Neuronal stem cell (in vitro differentiated cells): ENCODE results near the gene WRAP53.

Experiments
- DNase-seq: peaks from one replicate; pipeline ENCODE4 v3.0.0-alpha.2; 2013; ENCODE audit warnings: low spot score
- H2AFZ ChIP-seq: one replicate; pipeline ENCODE4 v1.6.1; 2013; ENCODE audit warnings: mild to moderate bottlenecking, low read length, inconsistent platforms
- H2AK5ac ChIP-seq: 2 replicates; pipeline ENCODE4 v1.6.1; 2013; ENCODE audit warnings: low read depth, mild to moderate bottlenecking, inconsistent platforms, low read length, moderate library complexity, mixed read lengths
- H2BK120ac ChIP-seq: 2 replicates; pipeline ENCODE4 v1.6.1; 2013; ENCODE audit warnings: low read depth, mild to moderate bottlenecking, inconsistent platforms, low read length, moderate library complexity, mixed read lengths
- H2BK12ac ChIP-seq: one replicate; pipeline ENCODE4 v1.6.1; 2013; ENCODE audit warnings: low read length, inconsistent platforms
- H2BK15ac ChIP-seq: 2 replicates; pipeline ENCODE4 v1.6.1; 2013; ENCODE audit warnings: mild to moderate bottlenecking, low read length, inconsistent platforms, mixed read lengths
- H2BK5ac ChIP-seq: one replicate; pipeline ENCODE4 v1.6.1; 2013; ENCODE audit warnings: inconsistent platforms, mild to moderate bottlenecking, low read length, moderate library complexity
- H3K14ac ChIP-seq: one replicate; pipeline ENCODE4 v1.6.1; 2013; ENCODE audit warnings: low read length, inconsistent platforms
- H3K18ac ChIP-seq: 2 replicates; pipeline ENCODE4 v1.6.1; 2013; ENCODE audit warnings: low read length, inconsistent platforms
- H3K23ac ChIP-seq: 2 replicates; pipeline ENCODE4 v1.6.1; 2013; ENCODE audit warnings: low read depth, mild to moderate bottlenecking, mixed read lengths, low read length, inconsistent platforms; ENCODE audit not compliant: poor library complexity
- H3K27ac ChIP-seq: replicated peaks from 3 replicates; pipeline ENCODE4 v1.5.1; 2013; ENCODE audit warnings: low read length, inconsistent platforms
- H3K27me3 ChIP-seq, 3 experiments: 2 replicates each; pipeline ENCODE4 v1.6.1; 2013; ENCODE audit warnings: low read length in 3 of 3, mild to moderate bottlenecking in 2 of 3, inconsistent platforms in 1 of 3, low read depth in 1 of 3, mixed read lengths in 1 of 3, moderate library complexity in 1 of 3; ENCODE audit not compliant: control insufficient read depth in 3 of 3, insufficient read depth in 3 of 3
- H3K36me3 ChIP-seq, 2 donors: replicated peaks in 1 of 2; 2 replicates each; pipeline ENCODE4 v1.6.1; 2013; ENCODE audit warnings: low read length in 2 of 2; ENCODE audit not compliant: control insufficient read depth in 2 of 2, insufficient read depth in 2 of 2
- H3K4ac ChIP-seq: 2 replicates; pipeline ENCODE4 v1.6.1; 2013; ENCODE audit warnings: inconsistent platforms, mild to moderate bottlenecking, low read length, moderate library complexity
- H3K4me1 ChIP-seq, 2 donors: 1 replicate in 1 of 2; 2 replicates in 1 of 2; pipeline ENCODE4 v1.6.1; 2013; ENCODE audit warnings: low read length in 2 of 2, low read depth in 1 of 2; ENCODE audit not compliant: control insufficient read depth in 2 of 2, insufficient read depth in 1 of 2
- H3K4me2 ChIP-seq: one replicate; pipeline ENCODE4 v1.6.1; 2013; ENCODE audit warnings: mild to moderate bottlenecking, low read length, inconsistent platforms; ENCODE audit not compliant: insufficient read depth, poor library complexity, severe bottlenecking
- H3K4me3 ChIP-seq, 2 donors: 2 replicates each; pipeline ENCODE4 v1.5.1; 2013; ENCODE audit warnings: low read length in 2 of 2, mild to moderate bottlenecking in 2 of 2, inconsistent platforms in 1 of 2, moderate library complexity in 1 of 2
- H3K79me1 ChIP-seq: one replicate; pipeline ENCODE4 v1.6.1; 2013; ENCODE audit warnings: low read depth, mild to moderate bottlenecking, inconsistent platforms, low read length, moderate library complexity
- H3K9ac ChIP-seq: one replicate; pipeline ENCODE4 v1.6.1; 2013; ENCODE audit warnings: mild to moderate bottlenecking, low read depth, low read length, inconsistent platforms; ENCODE audit not compliant: poor library complexity
- H3K9me3 ChIP-seq, 2 donors: replicated peaks in 1 of 2; 2 replicates each; pipeline versions ENCODE3 to v1.6.1; 2013; ENCODE audit warnings: low read length in 2 of 2, mild to moderate bottlenecking in 2 of 2, inconsistent platforms in 1 of 2, low read depth in 1 of 2, mixed read lengths in 1 of 2, moderate library complexity in 1 of 2; ENCODE audit not compliant: control insufficient read depth in 2 of 2, insufficient read depth in 1 of 2
- H4K8ac ChIP-seq: one replicate; pipeline ENCODE4 v1.6.1; 2013; ENCODE audit warnings: low read depth, mild to moderate bottlenecking, inconsistent platforms, low read length, moderate library complexity
- H4K91ac ChIP-seq: one replicate; pipeline ENCODE4 v1.6.1; 2013; ENCODE audit warnings: low read length, low read depth, mild to moderate bottlenecking, inconsistent platforms; ENCODE audit not compliant: poor library complexity
- WGBS, 2 donors: extraction: QIAGEN DNeasy Blood & Tissue Kit; methylation state at CpG; one replicate each; pipeline ENCODE4 v1.1.7; 2013; ENCODE audit warnings: missing lambda C conversion rate in 2 of 2, mixed read lengths in 1 of 2; ENCODE audit not compliant: insufficient read length in 2 of 2, insufficient replicate concordance in 1 of 2; ENCODE audit errors: extremely low coverage in 2 of 2; 5-methylcytosine and 5-hydroxymethylcytosine counted together

WRAP53 gene

DNA sequence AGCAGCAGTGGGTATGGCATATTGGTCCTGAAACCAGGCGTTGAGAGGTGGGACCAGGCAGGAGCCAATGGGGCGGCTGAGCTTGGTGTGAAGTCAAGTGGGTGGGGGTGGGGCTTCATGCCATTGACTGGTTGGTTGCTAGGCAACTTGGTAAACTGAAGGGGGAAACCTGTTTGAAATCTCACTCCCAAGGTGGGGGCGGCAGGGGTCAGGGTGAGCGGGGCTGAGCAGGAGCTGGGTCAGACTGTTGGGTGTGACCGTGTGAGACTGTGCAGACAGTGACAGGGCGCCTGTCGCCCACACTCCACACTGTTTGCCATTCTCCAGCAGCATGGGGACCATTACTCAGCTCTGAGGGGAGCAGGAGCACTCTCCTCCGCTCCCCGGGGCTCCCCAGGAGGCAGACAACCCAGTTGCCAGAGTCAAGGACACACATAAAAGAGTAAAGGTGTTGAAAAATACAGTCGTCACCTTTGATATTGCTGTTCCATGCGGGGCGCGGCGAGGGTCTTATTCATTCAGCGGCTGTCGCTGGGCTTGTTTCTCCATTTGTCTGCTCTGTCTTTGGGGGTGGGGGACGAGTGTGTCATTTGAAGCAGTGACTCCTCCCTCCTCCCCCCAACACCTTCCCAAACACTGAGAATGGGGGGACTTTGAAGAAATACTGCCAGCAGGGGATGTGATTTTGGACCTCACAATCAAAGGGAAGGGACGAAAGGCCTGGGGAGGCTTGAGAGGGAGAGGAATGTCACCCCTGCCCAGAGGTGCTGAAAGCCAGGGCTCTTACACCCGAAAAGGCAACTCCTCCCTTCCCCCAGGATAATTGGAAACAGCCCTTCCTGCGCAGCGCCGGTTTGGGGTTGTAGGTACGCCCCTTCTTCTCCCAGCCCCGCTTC is 15.6 kb downstream of the WRAP53 start:
- Histone ChIP-seq H2BK5ac (no peak overlapping the region), H4K8ac (no peak overlapping the region), H3K14ac (no peak overlapping the region), H2BK120ac (no peak overlapping the region), H3K4me3 (peak overlapping the region in 1 of 2 donors; percentile 73), H3K4me1 (peaks cover 28 to 37% of the 10 kb centered on the region in 2 donors), H3K79me1 (peaks cover 10% of the 10 kb centered on the region), H2AFZ (peak overlapping the region; percentile 75), H3K18ac (peak overlapping the region; percentile 92), H2BK15ac (peak overlapping the region; percentile 13), H3K4ac (no peak overlapping the region), H4K91ac (no peak overlapping the region), H3K27me3 (no peaks in the 10 kb centered on the region), H3K9ac (no peak overlapping the region), H3K4me2 (peak overlapping the region; percentile 79), H3K23ac (no peak overlapping the region), H2BK12ac (no peak overlapping the region), H3K36me3 (peaks cover 15 to 33% of the 10 kb centered on the region in 2 donors), H2AK5ac (no peak overlapping the region), H3K27ac (peak overlapping the region; percentile 26), H3K9me3 (no peaks in the 10 kb centered on the region)
- DNase-seq, result peak; percentile 85
- no CpG with 5 or more reads among the region's 24 CpGs for WGBS, 2 donors

DNA sequence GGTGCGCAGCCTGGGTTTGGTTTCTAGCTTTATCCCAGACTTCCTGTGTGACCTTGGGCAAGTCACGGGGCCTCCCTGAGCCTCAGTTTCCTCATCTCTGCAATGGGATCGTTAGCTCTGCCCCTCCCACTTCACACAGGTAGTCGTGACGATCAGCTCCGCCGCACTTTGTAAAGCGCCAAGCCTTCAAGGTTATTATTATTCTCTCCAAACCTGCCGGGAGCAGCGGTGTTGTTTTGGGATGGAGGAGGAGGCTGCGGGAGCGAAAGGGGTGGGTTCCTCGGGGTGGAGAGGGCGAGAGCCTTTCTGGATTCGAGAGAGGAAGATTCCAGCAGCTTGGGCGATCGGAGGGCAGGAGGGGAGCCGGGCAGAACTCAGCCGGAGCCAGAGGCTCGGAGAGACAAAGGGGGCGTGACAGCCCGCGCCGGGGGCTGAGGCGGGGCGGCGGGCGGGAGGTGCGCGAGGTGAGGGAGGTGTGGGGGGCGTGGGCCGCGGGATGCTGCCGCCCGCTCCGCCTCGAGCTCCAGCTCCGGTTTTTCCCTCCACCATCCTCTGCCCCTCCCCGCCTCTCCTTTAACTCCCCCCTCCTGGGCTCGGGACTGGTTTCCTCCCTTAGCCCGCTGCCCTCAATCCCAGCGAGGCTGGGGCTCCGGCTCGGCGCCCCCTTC is 16.5 kb downstream of the WRAP53 start, which contains the start of gene EFNB3:
Gene EFNB3 (plus strand): TSS at position 602 of the 668 bp plus-strand sequence. CDS start 397 bp downstream, outside the sequence.
- Histone ChIP-seq H2BK120ac (peak within 1 kb of the TSS; percentile 51), H3K9ac (peak within 1 kb of the TSS; percentile 88), H3K4me2 (peak within 1 kb of the TSS; percentile 81), H3K14ac (peak within 1 kb of the TSS; percentile 42), H4K8ac (no peak within 1 kb of the TSS), H2BK15ac (peak within 1 kb of the TSS; percentile 86), H2AK5ac (peak within 1 kb of the TSS; percentile 84), H3K79me1 (peaks cover 10% of the 10 kb centered on the region), H3K4ac (no peak within 1 kb of the TSS), H4K91ac (no peak within 1 kb of the TSS), H2BK5ac (peak within 1 kb of the TSS; percentile 50), H3K4me1 (peaks cover 28 to 37% of the 10 kb centered on the region in 2 donors), H3K18ac (peak within 1 kb of the TSS; percentile 96), H2AFZ (peak within 1 kb of the TSS; percentile 91), H3K9me3 (no peaks in the 10 kb centered on the region), H2BK12ac (no peak within 1 kb of the TSS), H3K27ac (peak within 1 kb of the TSS; percentile 79), H3K23ac (peak within 1 kb of the TSS; percentile 69), H3K4me3 (peak within 1 kb of the TSS; percentile 73 to 85), H3K27me3 (no peaks in the 10 kb centered on the region), H3K36me3 (peaks cover 14 to 39% of the 10 kb centered on the region in 2 donors)
- DNase-seq, result peak; percentile 75
- WGBS, 2 donors, result no CpG with 5 or more reads among the region's 45 CpGs

DNA sequence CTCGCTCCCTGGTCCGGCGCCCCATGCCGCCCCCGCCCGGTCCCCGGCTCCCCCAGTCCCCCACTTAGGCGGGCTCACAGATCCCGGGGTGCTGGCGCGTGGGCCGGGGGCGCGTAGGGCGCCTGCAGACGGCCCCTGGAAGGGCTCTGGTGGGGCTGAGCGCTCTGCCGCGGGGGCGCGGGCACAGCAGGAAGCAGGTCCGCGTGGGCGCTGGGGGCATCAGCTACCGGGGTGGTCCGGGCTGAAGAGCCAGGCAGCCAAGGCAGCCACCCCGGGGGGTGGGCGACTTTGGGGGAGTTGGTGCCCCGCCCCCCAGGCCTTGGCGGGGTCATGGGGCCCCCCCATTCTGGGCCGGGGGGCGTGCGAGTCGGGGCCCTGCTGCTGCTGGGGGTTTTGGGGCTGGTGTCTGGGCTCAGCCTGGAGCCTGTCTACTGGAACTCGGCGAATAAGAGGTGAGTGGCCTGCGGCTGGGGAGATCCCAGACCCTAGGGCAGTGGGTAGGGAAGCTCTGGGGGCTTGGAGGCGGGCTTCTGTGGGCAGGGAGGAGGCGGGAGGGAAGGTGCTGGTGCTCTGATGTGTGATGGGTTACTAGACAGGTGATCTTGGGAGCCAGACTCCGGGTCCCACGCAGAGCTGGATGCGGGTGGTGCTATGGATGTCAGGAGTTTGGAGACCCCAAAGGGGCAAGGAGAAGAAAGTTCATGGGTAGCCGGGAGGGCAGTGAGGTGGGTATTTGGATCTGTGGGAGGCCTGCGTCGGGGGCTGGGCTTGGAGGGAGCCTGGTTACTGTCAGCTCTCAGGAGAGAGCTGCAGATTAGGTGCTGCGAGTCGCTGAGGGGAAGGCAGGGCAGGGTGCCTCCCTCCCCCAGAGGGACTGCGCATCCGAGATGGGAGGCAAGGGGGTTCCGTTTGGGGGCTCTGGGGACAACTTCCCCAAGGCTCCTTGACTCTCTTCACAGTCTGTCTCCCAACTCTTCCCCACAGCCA is 17.3 kb downstream of the WRAP53 start:
- peak overlapping the region; percentile 84 for H2AK5ac ChIP-seq
- H3K18ac ChIP-seq, result peak overlapping the region; percentile 96
- H4K8ac ChIP-seq, result no peak overlapping the region
- H3K79me1 ChIP-seq, result peaks cover 10% of the 10 kb centered on the region
- peak overlapping the region; percentile 42 for H3K14ac ChIP-seq
- H3K23ac ChIP-seq, result peak overlapping the region; percentile 69
- peak overlapping the region; percentile 86 for H2BK15ac ChIP-seq
- peak overlapping the region; percentile 81 for H3K4me2 ChIP-seq
- DNase-seq, result no peak
- no peak overlapping the region for H3K4ac ChIP-seq
- peak overlapping the region; percentile 91 for H2AFZ ChIP-seq
- H3K27ac ChIP-seq, result no peak overlapping the region
- H3K4me1 ChIP-seq, result peaks cover 28 to 38% of the 10 kb centered on the region in 2 donors
- peaks cover 13 to 44% of the 10 kb centered on the region in 2 donors for H3K36me3 ChIP-seq
- WGBS, 2 donors, result no CpG with 5 or more reads among the region's 50 CpGs
- H3K9ac ChIP-seq, result peak overlapping the region; percentile 88
- no peak overlapping the region for H4K91ac ChIP-seq
- H3K9me3 ChIP-seq, result no peaks in the 10 kb centered on the region
- H3K27me3 ChIP-seq, result no peaks in the 10 kb centered on the region
- H2BK120ac ChIP-seq, result peak overlapping the region; percentile 51
- peak overlapping the region; percentile 73 to 85 for H3K4me3 ChIP-seq
- H2BK5ac ChIP-seq, result peak overlapping the region; percentile 50
- no peak overlapping the region for H2BK12ac ChIP-seq
